ENCODE measurements around the gene AQP12A.
"Not testable (repeated sequence)": the region's sequence is repeated elsewhere in the genome, so short reads cannot be mapped to it uniquely, and the experiment has no call there.

The AQP12A gene

GRCh38 chr2:240659883-240660282, 31.8 kb upstream of the AQP12A start:
- not testable (repeated sequence) for DNase-seq (ENCODE audit: low read depth in 2 of 2)

- no peak for DNase-seq (ENCODE audit: low read depth in 2 of 2)
Measured at GRCh38 chr2:240662681-240663080, 29.0 kb upstream of the AQP12A start.

GRCh38 chr2:240663546-240664190, 28.0 kb upstream of the AQP12A start:
- DNase-seq (ENCODE audit: low read depth in 2 of 2) = no peak

- DNase-seq (ENCODE audit: low read depth in 2 of 2) = no peak
Measured at GRCh38 chr2:240664622-240665021, 27.0 kb upstream of the AQP12A start.

- no peak for DNase-seq (ENCODE audit: low read depth in 2 of 2)
Measured at GRCh38 chr2:240670402-240670801, 21.3 kb upstream of the AQP12A start.

GRCh38 chr2:240670950-240671349, 20.7 kb upstream of the AQP12A start:
- DNase-seq (ENCODE audit: low read depth in 2 of 2) = no peak

- no peak for DNase-seq (ENCODE audit: low read depth in 2 of 2)
Measured at GRCh38 chr2:240672076-240672700, 19.5 kb upstream of the AQP12A start.

- no peak for DNase-seq (ENCODE audit: low read depth in 2 of 2)
Measured at GRCh38 chr2:240672701-240673190, 18.9 kb upstream of the AQP12A start.

- DNase-seq (ENCODE audit: low read depth in 2 of 2) = not testable (repeated sequence)
Measured at GRCh38 chr2:240674461-240675184, 17.0 kb upstream of the AQP12A start.

- not testable (repeated sequence) for DNase-seq (ENCODE audit: low read depth in 2 of 2)
Measured at GRCh38 chr2:240675345-240675744, 16.3 kb upstream of the AQP12A start.

- DNase-seq (ENCODE audit: low read depth in 2 of 2) = not testable (repeated sequence)
Measured at GRCh38 chr2:240678043-240678442, 13.6 kb upstream of the AQP12A start.

- not testable (repeated sequence) for DNase-seq (ENCODE audit: low read depth in 2 of 2)
Measured at GRCh38 chr2:240678909-240679308, 12.8 kb upstream of the AQP12A start.

- DNase-seq (ENCODE audit: low read depth in 2 of 2) = not testable (repeated sequence)
Measured at GRCh38 chr2:240680185-240680584, 11.5 kb upstream of the AQP12A start.

- DNase-seq (ENCODE audit: low read depth in 2 of 2) = not testable (repeated sequence)
Measured at GRCh38 chr2:240682431-240683224, 9.0 kb upstream of the AQP12A start, which contains the start of gene AQP12B. TSS of gene AQP12B (minus strand) at chr2:240682885. CDS start at chr2:240682837, 48 bp downstream.

- not testable (repeated sequence) for DNase-seq (ENCODE audit: low read depth in 2 of 2)
Measured at GRCh38 chr2:240683329-240683979, 8.2 kb upstream of the AQP12A start.

- DNase-seq (ENCODE audit: low read depth in 2 of 2) = not testable (repeated sequence)
Measured at GRCh38 chr2:240683980-240684728, 7.5 kb upstream of the AQP12A start.

- no peak for DNase-seq (ENCODE audit: low read depth in 2 of 2)
Measured at GRCh38 chr2:240685771-240686371, 5.8 kb upstream of the AQP12A start.

- no peak for DNase-seq (ENCODE audit: low read depth in 2 of 2)
Measured at GRCh38 chr2:240686460-240686859, 5.2 kb upstream of the AQP12A start.

- no peak for DNase-seq (ENCODE audit: low read depth in 2 of 2)
Measured at GRCh38 chr2:240687045-240687740, 4.5 kb upstream of the AQP12A start.

Measured in stimulated activated CD4-positive, alpha-beta T cell treated with anti-CD3 and anti-CD28 coated beads, Interleukin-1b, Interleukin-23, amount 100 ng/mL, for 4 hours (primary cell).